IPS DF 6.9 (cell line): ENCODE measurements around the gene ARHGDIA.

Source experiments
- DNase-seq: peaks from one replicate; pipeline ENCODE4 v3.0.0-alpha.2; 2013; ENCODE audit warnings: low read depth, low spot score
- H3K27ac ChIP-seq: one replicate; pipeline ENCODE4 v1.5.1; 2013; ENCODE audit warnings: low read length, control low read depth
- H3K27me3 ChIP-seq: 2 replicates; pipeline ENCODE4 v1.6.1; 2013; ENCODE audit warnings: mild to moderate bottlenecking, low read length; ENCODE audit not compliant: control insufficient read depth, insufficient read depth
- H3K36me3 ChIP-seq: 2 replicates; pipeline ENCODE4 v1.6.1; 2013; ENCODE audit warnings: low read length; ENCODE audit not compliant: control insufficient read depth, insufficient read depth
- H3K4me1 ChIP-seq: 2 replicates; pipeline ENCODE4 v1.6.1; 2013; ENCODE audit warnings: low read length; ENCODE audit not compliant: control insufficient read depth, insufficient read depth
- H3K4me3 ChIP-seq: 2 replicates; pipeline ENCODE4 v1.5.1; 2013; ENCODE audit warnings: mild to moderate bottlenecking, low read length
- H3K9me3 ChIP-seq: 2 replicates; pipeline ENCODE4 v1.6.1; 2013; ENCODE audit warnings: low read length, inconsistent platforms; ENCODE audit not compliant: control insufficient read depth, insufficient read depth
- WGBS: extraction: QIAGEN DNeasy Blood & Tissue Kit; methylation state at CpG from one replicate; pipeline ENCODE4 v1.1.7; 2013; ENCODE audit warnings: mixed read lengths, missing lambda C conversion rate; ENCODE audit not compliant: insufficient read length, insufficient coverage; 5-methylcytosine and 5-hydroxymethylcytosine counted together

The ARHGDIA gene

DNA sequence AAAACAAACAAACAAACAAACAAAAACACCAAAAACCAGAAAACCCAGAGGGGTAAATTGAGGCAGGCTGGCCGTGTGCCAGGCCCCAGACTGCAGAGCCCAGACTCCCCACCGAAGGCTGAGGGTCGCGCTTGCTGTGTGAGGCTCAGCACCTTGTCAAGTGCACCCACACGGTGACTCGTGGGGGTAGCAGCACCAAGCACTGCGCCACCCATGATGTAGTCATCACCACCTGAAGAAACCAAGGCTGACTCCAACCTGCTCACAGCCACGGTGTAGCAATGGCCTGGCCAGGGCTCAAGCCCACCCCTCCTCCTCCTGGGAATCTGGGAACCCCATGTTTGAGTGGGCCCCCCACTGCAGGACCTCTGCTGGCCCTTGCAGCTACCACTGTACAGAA lies 50.0 kb downstream of the ARHGDIA start:
- Histone ChIP-seq H3K9me3 (no peaks in the 10 kb centered on the region), H3K4me1 (peaks cover 3% of the 10 kb centered on the region), H3K27me3 (no peaks in the 10 kb centered on the region), H3K36me3 (no peaks in the 10 kb centered on the region), H3K27ac (no peak overlapping the region), H3K4me3 (no peak overlapping the region)
- DNase-seq = no peak
- no CpG with 5 or more reads among the region's 8 CpGs for WGBS

DNA sequence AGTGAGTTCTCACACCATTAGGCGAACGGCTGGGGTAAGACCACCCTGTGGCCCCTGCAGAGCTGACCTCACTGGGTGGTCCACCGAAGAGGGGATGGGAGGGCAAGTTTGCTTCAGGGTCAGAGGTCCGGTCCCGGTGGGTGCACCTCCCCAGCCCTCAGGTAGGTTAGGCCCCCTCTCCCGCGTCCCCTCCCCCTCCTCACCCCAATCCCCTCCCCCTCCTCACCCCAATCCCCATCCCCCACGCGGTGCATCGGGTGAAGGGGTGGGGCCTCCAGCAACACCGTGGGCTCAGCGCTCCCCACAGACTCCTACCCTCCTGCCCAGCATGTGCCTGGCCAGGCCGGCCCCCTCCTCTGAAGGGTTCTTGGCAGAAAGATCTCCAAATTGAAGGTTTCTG lies 51.4 kb downstream of the ARHGDIA start:
- H3K27me3 ChIP-seq = no peaks in the 10 kb centered on the region
- no peaks in the 10 kb centered on the region for H3K9me3 ChIP-seq
- no peaks in the 10 kb centered on the region for H3K36me3 ChIP-seq
- no peak overlapping the region for H3K27ac ChIP-seq
- DNase-seq = no peak
- no CpG with 5 or more reads among the region's 13 CpGs for WGBS
- no peak overlapping the region for H3K4me3 ChIP-seq
- H3K4me1 ChIP-seq = peaks cover 2% of the 10 kb centered on the region; the same call in 1 of the 2 replicates

DNA sequence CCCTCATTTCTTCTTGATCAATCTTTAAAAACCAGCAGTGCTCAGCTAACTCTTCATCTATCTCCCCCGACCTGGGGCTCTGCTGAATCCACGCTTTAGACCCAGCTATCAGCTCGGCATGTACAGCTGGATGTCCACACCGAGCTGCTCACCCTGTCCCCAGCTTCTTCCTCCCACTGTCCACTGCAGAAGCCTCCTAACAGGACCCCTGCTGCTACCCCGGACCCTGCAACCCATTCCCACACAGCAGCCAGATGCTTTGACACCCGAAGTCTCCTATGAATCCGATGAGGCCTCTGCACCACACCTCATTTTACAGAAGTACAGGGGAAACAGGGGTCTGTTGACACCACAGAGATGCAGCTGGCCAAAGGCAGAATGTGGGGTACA lies 53.4 kb downstream of the ARHGDIA start:
- WGBS = no CpG with 5 or more reads among the region's 7 CpGs
- Histone ChIP-seq H3K9me3 (no peaks in the 10 kb centered on the region), H3K4me1 (peaks cover 2% of the 10 kb centered on the region; the same call in 1 of the 2 replicates), H3K4me3 (no peak overlapping the region), H3K36me3 (no peaks in the 10 kb centered on the region), H3K27ac (no peak overlapping the region), H3K27me3 (no peaks in the 10 kb centered on the region)
- no peak for DNase-seq
